Lung (tissue), 12 donors: ENCODE measurements around the gene SAP30BP. TPM values are rescaled to one million over a fixed set of nuclear protein-coding genes. Genes with fewer than 3 reads are reported as not detected.
A peak's percentile ranks its signal among the peaks of the same experiment; 100 is the strongest.

Experiments
- ATAC-seq: fragments of 200-7000 bp; cut with Tn5 transposase; one replicate; pipeline ENCODE4 v1.9.1; 2020; ENCODE audit warnings: moderate number of reproducible peaks; ENCODE audit not compliant: insufficient read depth, low FRiP score
- DNase-seq, 3 donors: peaks; one replicate each; pipeline ENCODE4 v3.0.0-alpha.2; 2013 to 2017
- H3K27ac ChIP-seq, 2 donors: one replicate each; pipeline ENCODE4 v1.5.1; 2013; ENCODE audit warnings: mild to moderate bottlenecking in 2 of 2, moderate library complexity in 2 of 2, control low read depth in 1 of 2, inconsistent platforms in 1 of 2, low read depth in 1 of 2, low read length in 1 of 2
- H3K27me3 ChIP-seq, 3 donors: one replicate each; pipeline ENCODE4 v1.5.1; 2013; ENCODE audit warnings: low read length in 2 of 3; ENCODE audit not compliant: control insufficient read depth in 3 of 3, insufficient read depth in 3 of 3
- H3K36me3 ChIP-seq, 4 donors: one replicate each; pipeline ENCODE4 v1.5.1; 2013; ENCODE audit warnings: low read length in 4 of 4, mild to moderate bottlenecking in 1 of 4, moderate library complexity in 1 of 4; ENCODE audit not compliant: control insufficient read depth in 4 of 4, insufficient read depth in 4 of 4
- H3K4me1 ChIP-seq, 5 donors: one replicate each; pipeline ENCODE4 v1.5.1; 2013; ENCODE audit warnings: low read length in 5 of 5, mild to moderate bottlenecking in 2 of 5, moderate library complexity in 1 of 5; ENCODE audit not compliant: control insufficient read depth in 5 of 5, insufficient read depth in 5 of 5
- H3K4me3 ChIP-seq: one replicate; pipeline ENCODE4 v1.5.1; 2013; ENCODE audit warnings: mild to moderate bottlenecking, control low read depth, moderate library complexity
- H3K9ac ChIP-seq, 2 donors: one replicate each; pipeline ENCODE4 v1.5.1; 2013; ENCODE audit warnings: low read length in 2 of 2, control low read depth in 1 of 2; ENCODE audit not compliant: insufficient read depth in 1 of 2
- H3K9me3 ChIP-seq, 4 donors: one replicate each; pipeline ENCODE4 v1.5.1; 2013; ENCODE audit warnings: low read length in 3 of 4, mild to moderate bottlenecking in 1 of 4, moderate library complexity in 1 of 4; ENCODE audit not compliant: control insufficient read depth in 4 of 4, insufficient read depth in 3 of 4
- CTCF ChIP-seq: IDR thresholded peaks from 2 replicates; pipeline ENCODE4 v1.5.1; 2012; ENCODE audit warnings: mild to moderate bottlenecking; ENCODE audit errors: control extremely low read depth, extremely low read depth
- WGBS, 2 donors: extraction: QIAGEN DNeasy Blood & Tissue Kit; methylation state at CpG; one replicate each; pipeline ENCODE4 v1.1.7; 2013; 5-methylcytosine and 5-hydroxymethylcytosine counted together
- polyA plus RNA-seq, 2 donors: library from polyadenylated mRNA; stranded (reverse); fragments of 200-250 nt; gene quantifications; one replicate each; pipeline ENCODE4 v1.2.1, GENCODE V29; 2013
- total RNA-seq, 2 donors: library from RNA; depleted of rRNA in 1 of 2; stranded (reverse); fragments of >200 nt in 1 of 2; gene quantifications; one replicate each; pipeline ENCODE4 v1.2.1, GENCODE V29; 2014 to 2021
- donor health status: control.
- donor health status: control.
- donor health status: Bipolar disorder and iron deficiency.
- donor health status: healthy.
- donor health status: DM: yes; HTN: yes; CAD: no.

The SAP30BP gene
- total and polyA plus RNA-seq, 4 donors: 46.5 to 82.9 (median 77.3) TPM

DNA sequence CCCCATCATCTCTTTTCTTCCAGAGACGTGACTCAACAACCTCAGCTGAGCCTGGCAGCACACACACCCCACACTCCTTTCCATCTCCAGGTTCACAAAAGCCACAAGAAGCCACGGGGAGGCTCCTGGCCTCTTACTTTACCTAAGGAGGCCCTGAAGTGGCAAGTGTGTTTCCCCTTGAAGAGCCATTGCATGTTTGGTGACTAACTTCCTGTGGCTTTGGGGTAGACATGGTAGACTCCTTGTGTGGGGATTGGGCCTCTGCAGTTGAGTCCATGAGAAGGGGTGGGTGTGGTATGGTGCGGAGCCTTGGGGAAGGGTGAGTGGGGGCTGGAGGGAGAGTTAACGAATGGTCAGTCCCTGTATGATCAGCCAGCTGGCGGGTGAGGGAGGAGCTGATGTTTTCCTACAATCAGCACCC is 24.2 kb downstream of the SAP30BP start:
- Histone ChIP-seq H3K9me3 (peaks cover 0 to 2% (median 0%) of the 10 kb centered on the region in 4 donors), H3K36me3 (peaks cover 0 to 53% (median 17%) of the 10 kb centered on the region in 4 donors), H3K27ac (no peak overlapping the region), H3K4me1 (peaks cover 0 to 33% (median 0%) of the 10 kb centered on the region in 5 donors), H3K4me3 (no peak overlapping the region), H3K9ac (no peak overlapping the region), H3K27me3 (no peaks in the 10 kb centered on the region)
- ATAC-seq: no peak
- 53 to 74% methylated on average over 5 of the region's 5 CpGs for WGBS, 2 donors
- no peak for DNase-seq
- TF ChIP-seq CTCF: no peak

- WGBS, 2 donors: 89 to 90% methylated on average over 14 of the region's 14 CpGs
- H3K4me1 ChIP-seq: peaks cover 0 to 30% (median 0%) of the 10 kb centered on the region in 5 donors
- H3K27ac ChIP-seq: peak overlapping the region in 1 of 2 donors; percentile 97
- H3K36me3 ChIP-seq: peaks cover 0 to 51% (median 17%) of the 10 kb centered on the region in 4 donors
- H3K9me3 ChIP-seq: peaks cover 0 to 2% (median 0%) of the 10 kb centered on the region in 4 donors
- ATAC-seq: no peak
- no peak overlapping the region for H3K9ac ChIP-seq
- H3K4me3 ChIP-seq: no peak overlapping the region
- no peaks in the 10 kb centered on the region for H3K27me3 ChIP-seq
- no peak for DNase-seq
- no peak for TF ChIP-seq CTCF
These were observed 24.9 kb downstream of the SAP30BP start for GRCh38 chr17:75691801-75692626.

- H3K4me3 ChIP-seq: no peak overlapping the region
- H3K36me3 ChIP-seq: peaks cover 0 to 52% (median 18%) of the 10 kb centered on the region in 4 donors
- ATAC-seq (no peak), DNase-seq (no peak)
- no peak for TF ChIP-seq CTCF
- H3K4me1 ChIP-seq: peaks cover 0 to 29% (median 0%) of the 10 kb centered on the region in 5 donors
- WGBS, 2 donors: 94 to 96% methylated on average over 13 of the region's 13 CpGs
- peaks cover 0 to 2% (median 0%) of the 10 kb centered on the region in 4 donors for H3K9me3 ChIP-seq
- no peaks in the 10 kb centered on the region for H3K27me3 ChIP-seq
- peak overlapping the region; percentile 49 to 97 for H3K27ac ChIP-seq
- H3K9ac ChIP-seq: no peak overlapping the region
These were observed 25.8 kb downstream of the SAP30BP start for GRCh38 chr17:75692976-75693375.
